Measurements from ENCODE around the gene TBC1D10A.
"Not testable (repeated sequence)": the region's sequence is repeated elsewhere in the genome, so short reads cannot be mapped to it uniquely, and the experiment has no call there.

TBC1D10A gene

DNA sequence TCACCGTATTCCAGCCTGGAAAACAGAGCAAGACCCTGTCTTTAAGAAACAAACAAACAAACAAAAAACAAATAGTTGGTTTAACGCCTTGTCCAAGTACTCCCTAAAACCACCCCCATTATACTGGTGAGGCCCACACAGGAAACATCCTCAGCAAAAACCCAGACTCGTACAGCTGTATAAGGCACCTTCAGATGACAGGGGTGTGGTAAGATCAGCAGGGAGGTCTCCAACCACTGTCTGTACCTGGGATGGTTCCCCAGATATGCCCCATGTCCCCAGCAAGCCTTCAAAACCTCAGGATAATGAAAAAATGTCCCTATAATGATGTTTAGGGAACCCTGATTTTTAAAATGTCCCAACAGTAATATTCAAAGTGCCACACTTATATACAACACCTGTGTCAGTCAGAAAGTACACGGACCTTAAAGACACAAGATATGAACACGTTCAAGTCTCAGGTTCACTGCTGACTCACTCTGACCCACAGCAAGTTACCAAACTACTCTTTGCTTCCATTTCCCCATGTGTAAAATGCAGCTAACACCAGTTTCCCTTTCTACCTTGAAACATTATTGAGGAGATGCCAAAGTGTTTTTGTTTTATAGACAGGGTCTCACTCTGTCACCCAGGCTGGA lies 20.6 kb upstream of the TBC1D10A start:
- DNase-seq (ENCODE audit: low read depth, low spot score) = no peak

DNA sequence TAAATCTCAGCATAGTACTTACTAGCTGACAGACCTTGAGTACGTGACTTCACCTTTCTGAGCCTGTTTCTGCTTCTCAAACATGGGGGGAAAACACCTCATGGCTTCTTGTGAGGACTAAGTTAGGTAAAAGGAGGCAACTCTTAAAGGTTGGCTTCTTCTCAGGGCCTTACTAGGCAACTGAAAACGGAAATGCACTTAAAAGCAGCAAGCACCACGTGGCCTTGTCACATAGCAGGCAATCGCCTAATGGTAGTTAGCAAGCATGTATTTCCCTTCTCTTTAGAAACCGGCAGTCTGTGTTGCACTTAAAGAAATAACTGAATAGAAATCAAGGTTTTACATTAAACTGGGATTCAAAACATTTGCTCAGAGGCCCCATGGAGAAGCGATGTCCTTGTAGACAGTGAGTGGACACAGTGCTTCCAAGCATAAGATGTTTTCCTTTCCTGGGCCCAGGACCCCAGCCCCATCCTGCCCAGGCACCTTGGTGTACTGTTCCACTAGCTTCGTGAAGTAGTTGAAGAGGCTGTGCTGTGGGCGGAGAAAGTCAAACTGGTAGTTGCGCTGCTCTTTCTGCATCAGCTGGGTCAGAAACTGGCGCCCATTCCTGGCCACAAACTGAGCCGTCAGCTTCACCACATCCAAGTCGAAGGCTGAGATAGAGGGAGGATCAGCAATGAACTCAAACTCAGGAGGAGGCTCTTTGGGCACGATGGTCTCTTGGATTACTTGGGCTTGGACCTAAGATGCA lies 17.9 kb upstream of the TBC1D10A start:
- DNase-seq (ENCODE audit: low read depth, low spot score) = no peak

- DNase-seq (ENCODE audit: low read depth, low spot score) = no peak
These were observed 14.4 kb upstream of the TBC1D10A start for GRCh38 chr22:30340911-30341685.

GRCh38 chr22:30338802-30339201 lies 12.1 kb upstream of the TBC1D10A start:
- no peak for DNase-seq (ENCODE audit: low read depth, low spot score)

- DNase-seq (ENCODE audit: low read depth, low spot score) = not testable (repeated sequence)
These were observed 11.6 kb upstream of the TBC1D10A start for GRCh38 chr22:30338341-30338740.

DNA sequence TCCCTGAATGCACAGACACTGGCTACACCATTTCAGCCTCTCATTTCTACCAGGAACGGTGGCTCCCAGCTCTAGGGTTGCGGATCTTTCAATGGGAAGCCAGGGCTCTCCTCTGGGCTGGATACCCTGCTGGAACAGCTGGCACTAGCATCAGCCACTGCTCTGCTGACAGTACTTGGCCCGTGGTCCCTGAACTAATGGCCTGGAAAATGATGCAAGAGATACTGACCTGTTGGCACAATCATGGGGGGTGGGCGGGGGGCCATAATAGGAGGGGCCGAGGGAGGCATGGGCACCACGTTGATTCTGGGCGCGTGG lies 10.7 kb upstream of the TBC1D10A start:
- DNase-seq (ENCODE audit: low read depth, low spot score) = no peak

GRCh38 chr22:30336752-30337460 lies 10.2 kb upstream of the TBC1D10A start:
- DNase-seq (ENCODE audit: low read depth, low spot score) = no peak

GRCh38 chr22:30335236-30335635 lies 8.5 kb upstream of the TBC1D10A start:
- DNase-seq (ENCODE audit: low read depth, low spot score) = no peak

DNA sequence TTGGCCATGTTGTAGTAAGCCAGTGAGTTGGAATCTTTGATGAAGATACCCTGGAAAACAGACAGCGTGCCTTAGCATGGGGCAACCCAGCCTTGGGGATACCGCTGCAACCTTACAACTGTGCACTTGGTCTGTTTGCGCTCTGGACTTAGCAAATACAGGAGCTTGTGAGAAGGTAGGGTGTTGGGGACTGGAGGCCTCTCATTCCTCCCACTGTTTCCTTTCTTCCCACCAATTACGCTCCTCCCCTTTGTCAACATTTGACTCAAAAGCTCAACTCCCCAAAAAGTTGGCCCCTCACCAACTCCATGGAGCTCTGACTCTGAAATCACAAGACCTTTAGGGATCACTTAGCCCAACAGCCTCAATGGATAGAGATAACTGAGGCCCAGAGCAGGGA lies 7.9 kb upstream of the TBC1D10A start:
- DNase-seq (ENCODE audit: low read depth, low spot score) = no peak

DNA sequence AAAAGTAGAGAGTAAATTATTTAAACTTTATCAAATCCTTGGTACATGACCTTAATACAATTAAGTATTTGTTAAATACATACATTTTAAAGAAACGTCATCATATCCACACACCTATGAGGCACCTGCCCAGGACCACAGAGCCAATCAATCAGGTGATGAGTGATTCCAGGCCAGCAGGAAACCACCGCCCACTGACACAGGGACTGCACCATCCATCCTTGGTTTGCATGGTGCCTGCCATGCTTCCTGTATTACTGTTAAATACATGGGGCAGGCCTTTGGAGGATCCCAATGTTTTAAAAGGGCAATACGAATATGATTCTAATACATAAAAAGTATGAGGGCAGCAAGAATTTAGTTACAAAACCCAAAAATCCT lies 7.0 kb upstream of the TBC1D10A start:
- no peak for DNase-seq (ENCODE audit: low read depth, low spot score)

GRCh38 chr22:30332994-30333706 lies 6.4 kb upstream of the TBC1D10A start:
- DNase-seq (ENCODE audit: low read depth, low spot score) = no peak

- DNase-seq (ENCODE audit: low read depth, low spot score) = no peak
These were observed 5.8 kb upstream of the TBC1D10A start for GRCh38 chr22:30332551-30332950.

DNA sequence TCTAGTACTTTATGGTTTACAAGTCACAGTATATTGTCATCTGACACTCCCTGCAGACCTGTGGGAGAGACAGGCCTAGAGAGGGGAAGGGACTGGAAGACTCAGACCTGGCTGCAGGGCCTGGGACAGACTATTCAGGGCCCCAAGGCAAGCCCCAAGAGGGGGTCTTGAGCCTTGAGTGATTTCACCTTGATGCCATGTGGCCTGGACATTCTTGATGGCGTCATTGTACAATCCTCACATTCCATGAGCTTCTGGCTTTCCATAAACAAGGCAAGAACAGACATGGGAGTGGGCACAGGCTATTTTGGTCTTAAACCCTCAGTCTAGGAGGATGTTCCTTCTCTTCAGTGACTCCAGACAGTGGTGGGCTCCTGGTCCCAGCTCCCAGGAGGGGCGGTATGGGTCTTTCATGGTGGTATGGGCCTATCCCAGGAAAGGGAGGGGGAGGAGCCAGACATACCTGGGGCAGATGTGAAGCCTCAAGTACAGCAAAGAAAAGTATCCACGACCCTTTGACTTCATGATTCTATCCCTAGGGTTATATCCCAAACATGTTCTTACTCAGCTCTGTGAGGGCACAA lies 1.8 kb upstream of the TBC1D10A start:
- DNase-seq (ENCODE audit: low read depth, low spot score) = no peak

DNA sequence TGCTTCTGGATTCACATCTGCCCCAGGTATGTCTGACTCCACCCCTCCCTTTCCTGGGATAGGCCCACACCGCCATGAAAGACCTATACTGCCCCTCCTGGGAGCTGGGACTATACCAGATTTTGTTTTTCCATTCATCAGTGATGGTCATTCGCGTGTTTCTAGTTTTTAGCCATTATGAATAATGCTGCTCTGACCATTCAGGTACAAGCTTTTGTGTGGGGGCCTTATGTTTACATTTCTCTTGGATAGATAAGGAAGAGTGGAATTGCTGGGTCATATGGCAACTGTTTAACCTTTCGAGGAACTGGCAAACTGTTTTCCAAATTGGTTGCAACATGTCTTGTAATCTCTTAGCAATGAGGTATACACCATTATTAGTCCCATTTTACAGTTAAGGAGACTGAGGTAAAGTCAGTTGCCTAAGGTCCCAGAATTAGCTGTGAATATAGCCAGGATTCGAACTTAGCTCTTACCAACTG lies 1.2 kb upstream of the TBC1D10A start:
- no peak for DNase-seq (ENCODE audit: low read depth, low spot score)

DNA sequence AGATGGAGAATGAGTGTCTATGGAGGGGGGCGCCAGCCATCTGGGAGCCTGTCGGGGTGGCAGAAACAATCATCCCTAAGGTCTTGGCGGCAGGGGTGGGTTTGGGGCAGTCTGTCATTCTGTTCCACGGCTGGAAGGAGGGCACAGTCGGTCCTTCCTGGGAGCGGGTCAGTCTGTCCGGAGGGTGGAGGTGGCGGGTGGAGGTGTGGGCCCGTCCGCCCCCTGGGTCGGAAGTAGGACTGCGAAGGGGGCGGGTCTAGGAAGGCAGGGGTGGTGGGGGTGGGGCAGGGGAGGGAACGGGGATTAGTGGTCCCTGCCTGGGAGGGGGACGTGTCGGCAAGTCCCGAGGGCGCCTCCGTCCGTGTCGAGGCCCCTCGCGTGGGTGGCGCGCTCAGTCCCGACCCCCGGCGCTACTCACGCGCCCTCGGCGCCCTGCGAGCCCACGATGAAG lies 461 bp downstream of the TBC1D10A start:
- no peak for DNase-seq (ENCODE audit: low read depth, low spot score)

DNA sequence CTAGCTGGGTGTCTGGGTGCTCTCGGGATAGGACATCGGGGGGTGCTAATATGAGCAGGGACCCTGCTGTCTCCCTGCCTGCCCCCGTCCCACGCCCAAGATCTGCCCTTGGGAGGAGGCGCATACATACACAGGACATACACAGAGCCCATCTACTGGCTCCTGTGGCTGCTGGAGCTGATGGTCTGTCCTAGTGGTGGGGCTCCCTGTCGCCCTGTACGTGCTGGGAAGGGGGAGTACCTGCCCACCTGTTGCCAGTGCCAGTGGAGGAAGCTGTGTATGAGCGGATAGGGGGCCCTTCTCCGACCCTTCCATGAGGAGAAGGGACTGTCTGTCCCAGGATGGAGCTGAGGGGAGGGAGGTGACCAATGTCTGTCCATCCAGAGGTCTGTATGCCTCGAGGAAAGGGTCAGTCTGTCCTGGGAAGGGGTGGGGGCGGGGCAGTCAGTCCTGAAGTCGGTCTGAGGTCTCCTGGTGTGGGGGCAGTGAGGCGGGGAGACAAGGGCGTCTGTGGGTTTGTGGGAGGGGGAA lies 952 bp downstream of the TBC1D10A start:
- DNase-seq (ENCODE audit: low read depth, low spot score) = no peak

DNA sequence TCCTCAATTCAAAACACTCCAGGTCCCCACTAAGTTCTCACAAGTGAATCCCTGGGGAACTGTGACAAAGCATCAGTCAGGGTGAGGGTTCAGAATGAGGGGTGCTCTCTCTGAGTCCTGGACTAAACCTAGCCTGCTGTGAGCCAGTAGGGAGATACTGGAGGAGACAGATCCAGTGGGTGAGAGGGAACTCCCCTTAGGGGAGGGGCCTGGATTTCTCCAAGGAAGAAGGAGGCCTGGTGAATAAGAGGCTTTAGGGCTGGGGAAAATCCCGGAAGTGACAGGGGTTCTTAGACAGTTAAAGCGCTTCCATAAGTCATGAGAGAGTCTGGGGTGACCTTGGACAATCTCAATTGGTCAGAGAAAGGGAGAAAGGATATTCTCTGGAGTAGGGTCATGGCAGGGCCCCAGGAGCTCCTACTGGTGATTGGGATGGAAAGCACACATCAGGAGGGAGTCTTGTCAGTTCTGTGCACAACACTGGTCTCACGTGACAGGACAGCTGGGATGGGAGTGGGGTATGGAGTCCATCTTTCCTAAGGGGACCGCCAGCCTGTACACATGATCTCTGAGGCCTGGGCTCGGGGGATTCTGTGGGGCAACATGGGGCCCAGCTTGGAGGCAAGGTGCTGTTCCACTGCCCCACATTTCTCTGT lies 1.5 kb downstream of the TBC1D10A start:
- DNase-seq (ENCODE audit: low read depth, low spot score) = no peak

DNA sequence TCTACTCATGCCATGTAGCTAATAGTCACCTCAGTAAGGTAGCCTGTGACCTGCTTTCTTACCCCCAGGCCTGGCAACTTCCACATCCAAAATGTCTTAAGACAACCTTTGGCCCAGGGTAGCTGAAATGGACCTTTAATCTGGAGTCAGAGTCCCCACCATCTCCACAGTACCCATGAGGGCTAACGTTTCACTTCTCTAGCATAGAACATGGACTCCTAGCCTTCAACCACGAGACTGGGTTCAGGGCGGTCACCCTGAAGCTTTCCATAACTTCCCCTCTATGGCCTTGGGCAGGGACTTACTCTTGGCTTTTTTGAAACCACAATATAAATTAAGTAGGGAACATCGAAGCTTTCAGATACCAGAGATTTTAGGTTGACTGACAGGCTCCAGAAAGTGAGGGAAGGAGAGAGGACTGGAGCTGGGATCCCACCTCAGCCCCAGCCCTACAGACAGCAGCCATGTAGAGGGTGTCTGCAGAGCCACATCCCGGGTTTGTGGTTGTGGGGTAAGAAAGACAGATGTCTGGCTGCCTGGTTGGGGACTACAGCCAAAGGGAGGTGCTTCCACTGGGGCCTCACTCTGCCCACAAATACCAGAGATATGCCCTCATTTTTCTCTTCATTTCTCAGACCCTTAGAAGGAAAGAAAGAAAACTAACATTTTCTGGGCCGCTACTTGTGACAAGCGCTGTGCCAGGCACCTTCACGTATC lies 2.6 kb downstream of the TBC1D10A start:
- no peak for DNase-seq (ENCODE audit: low read depth, low spot score)

DNA sequence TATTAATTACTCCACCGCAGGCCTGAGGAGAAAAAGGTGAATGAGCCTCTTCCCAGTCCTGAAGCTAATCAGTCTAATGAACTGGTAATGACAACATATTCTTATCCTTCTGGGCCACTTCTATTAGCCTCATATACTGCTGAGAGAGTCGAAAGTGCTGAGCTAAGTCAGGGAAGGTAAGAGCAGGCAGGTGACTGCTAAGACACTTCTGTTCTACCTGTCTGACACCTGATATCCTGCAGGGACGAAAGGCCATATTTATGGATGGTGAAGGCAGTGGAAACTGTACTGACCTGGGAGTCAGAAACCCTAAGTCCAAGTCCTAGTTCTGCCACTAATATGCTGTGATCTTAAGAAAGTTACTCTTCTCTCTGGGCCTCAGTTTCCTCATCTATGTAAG lies 3.5 kb downstream of the TBC1D10A start:
- DNase-seq (ENCODE audit: low read depth, low spot score) = no peak

DNA sequence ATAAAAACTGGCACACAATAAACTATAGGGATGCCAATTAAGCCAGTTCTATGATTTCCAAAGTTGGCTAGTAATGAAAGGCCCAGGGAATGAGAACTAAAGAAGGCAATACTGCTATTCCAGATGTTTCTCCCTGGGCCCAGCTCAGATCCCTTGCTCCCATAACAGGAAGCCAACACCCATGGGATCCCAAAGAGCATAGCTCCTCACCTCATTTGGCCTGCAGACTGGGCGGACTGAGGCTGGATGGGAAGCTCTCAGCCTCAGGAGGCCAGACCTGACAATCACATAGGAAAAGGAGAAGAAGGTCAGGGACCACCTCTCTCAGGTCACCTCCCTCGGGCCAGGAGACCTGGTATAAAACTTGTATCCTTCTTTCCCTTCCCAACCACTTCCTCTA lies 5.3 kb downstream of the TBC1D10A start:
- DNase-seq (ENCODE audit: low read depth, low spot score) = no peak
